ENCODE data around the gene RNF208. TPM values are rescaled to one million over a fixed set of nuclear protein-coding genes. Genes with fewer than 3 reads are reported as not detected.

RNF208 gene
- total and polyA plus RNA-seq, 2 donors, result 8.1 TPM; not detected in 1

DNA sequence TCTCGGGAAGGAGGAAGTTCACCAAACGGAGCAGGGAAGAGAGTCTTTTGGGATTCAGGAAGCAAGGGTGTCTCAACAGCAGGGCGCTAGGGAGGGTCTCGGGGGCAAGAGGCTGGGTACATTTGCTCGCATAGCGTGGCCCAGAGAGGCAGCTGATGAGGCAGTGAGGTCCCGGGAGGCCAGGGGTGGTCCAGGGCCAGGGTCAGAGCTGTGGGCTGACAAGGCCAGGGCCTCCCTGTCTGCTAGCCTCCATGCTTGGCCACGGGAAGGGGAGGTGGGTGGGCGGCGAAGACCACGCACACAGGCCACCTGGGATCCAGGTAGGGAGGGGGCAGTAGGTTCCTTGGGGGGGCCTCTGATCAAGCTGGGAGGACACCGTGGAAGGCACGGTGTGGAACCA, 10.5 kb downstream of the RNF208 start:
- Histone ChIP-seq H3K4me3 (ENCODE audit: low read depth, low read length) (no peak overlapping the region), H3K27ac (ENCODE audit: low read depth) (no peak overlapping the region), H3K36me3 (ENCODE audit: insufficient read depth) (no peaks in the 10 kb centered on the region), H3K4me1 (ENCODE audit: insufficient read depth) (no peaks in the 10 kb centered on the region)
- no peak for DNase-seq (ENCODE audit: extremely low spot score)
- WGBS, result 80% methylated on average over 13 of the region's 13 CpGs

DNA sequence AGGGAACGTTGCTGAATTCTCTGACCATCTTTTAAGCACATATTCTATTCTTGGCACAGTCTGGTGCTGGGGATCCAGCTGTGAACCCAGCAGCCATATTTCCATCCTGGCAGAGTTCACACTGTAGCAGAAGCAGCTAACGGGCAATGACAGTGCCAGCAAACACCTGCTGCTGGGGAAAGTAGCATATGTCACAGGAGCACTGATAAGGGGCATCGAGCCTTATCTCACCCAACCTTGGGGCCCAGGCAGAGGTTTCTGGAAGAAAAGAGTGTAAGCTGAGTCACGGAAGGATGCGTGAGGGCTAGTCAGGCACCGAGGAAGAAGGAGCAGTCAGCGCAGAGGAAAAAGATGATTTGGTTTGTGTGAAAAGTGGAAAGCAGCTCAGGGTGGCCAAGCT, 15.4 kb downstream of the RNF208 start:
- no peak overlapping the region for H3K4me3 ChIP-seq (ENCODE audit: low read depth, low read length)

DNA sequence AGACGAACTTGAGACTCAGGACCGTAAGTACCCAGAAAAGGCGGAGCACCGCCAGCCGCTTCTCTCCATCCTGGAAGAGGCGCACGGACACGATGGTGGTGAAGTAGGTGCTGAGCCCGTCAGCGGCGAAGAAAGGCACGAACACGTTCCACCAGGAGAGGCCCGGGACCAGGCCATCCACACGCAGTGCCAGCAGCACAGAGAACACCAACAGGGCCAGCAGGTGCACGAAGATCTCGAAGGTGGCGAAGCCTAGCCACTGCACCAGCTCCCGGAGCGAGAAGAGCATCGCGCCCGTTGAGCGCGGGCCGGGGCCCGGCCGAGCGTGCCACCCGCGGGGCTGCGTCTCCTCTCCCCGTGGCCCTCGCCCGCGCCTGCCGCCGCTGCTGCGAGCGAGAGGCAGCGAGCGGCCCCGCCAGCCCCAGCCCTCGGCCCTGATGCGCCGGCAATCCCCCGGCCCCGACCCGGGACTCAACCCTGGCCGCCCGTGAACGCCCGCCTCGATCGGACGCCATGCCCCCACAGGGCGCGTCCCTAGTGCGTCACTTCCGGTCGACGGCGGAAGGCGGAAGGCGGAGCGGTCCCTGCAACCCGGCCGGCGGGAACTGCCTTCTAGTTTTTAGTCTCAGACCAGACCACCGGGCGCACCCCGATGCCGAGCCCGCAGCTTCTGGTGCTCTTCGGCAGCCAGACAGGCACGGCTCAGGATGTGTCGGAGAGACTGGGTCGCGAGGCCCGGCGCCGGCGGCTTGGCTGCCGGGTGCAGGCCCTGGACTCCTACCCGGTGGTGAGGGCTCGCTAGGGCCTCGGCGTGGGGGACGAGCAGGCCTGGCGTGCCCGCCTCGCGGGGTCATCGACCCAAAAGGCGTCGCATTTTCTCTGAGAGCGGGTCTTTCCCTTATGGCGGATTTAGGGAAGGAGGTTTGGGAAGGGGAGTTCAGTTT, 16.6 kb downstream of the RNF208 start, which contains the start of the genes NDOR1 and TMEM203:
Gene NDOR1 (plus strand): TSS at position 575 of the 944 bp plus-strand sequence. CDS start 78 bp downstream, at position 653.
Gene TMEM203 (minus strand): TSS at position 523 of the 944 bp plus-strand sequence. CDS start 234 bp downstream, at position 289.
- peak; percentile 57 for DNase-seq (ENCODE audit: extremely low spot score)
- Histone ChIP-seq H3K4me1 (ENCODE audit: insufficient read depth) (no peaks in the 10 kb centered on the region), H3K27ac (ENCODE audit: low read depth) (peak within 1 kb of the TSS; percentile 54), H3K4me3 (ENCODE audit: low read depth, low read length) (peak within 1 kb of the TSS; percentile 92), H3K36me3 (ENCODE audit: insufficient read depth) (no peaks in the 10 kb centered on the region)
- under 1% methylated on average over 98 of the region's 98 CpGs for WGBS

More for the DNA sequence above, 15.4 kb downstream of the RNF208 start:
- 81% methylated on average over 7 of the region's 7 CpGs for WGBS
- H3K4me1 ChIP-seq (ENCODE audit: insufficient read depth), result no peaks in the 10 kb centered on the region
- no peak for DNase-seq (ENCODE audit: extremely low spot score)
- H3K36me3 ChIP-seq (ENCODE audit: insufficient read depth), result no peaks in the 10 kb centered on the region
- no peak overlapping the region for H3K27ac ChIP-seq (ENCODE audit: low read depth)

DNA sequence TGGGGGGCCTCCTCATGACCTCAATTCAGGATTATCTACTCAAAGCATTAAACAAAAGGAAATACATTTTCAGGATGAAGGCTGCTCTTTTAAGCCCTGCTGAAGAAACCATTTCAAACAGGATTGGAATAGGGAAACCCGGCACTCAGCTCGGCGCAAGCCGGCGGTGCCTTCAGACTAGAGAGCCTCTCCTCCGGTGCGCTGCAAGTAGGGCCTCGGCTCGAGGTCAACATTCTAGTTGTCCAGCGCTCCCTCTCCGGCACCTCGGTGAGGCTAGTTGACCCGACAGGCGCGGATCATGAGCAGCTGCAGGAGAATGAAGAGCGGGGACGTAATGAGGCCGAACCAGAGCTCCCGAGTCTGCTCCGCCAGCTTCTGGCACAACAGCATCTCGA, 17.3 kb downstream of the RNF208 start:
- no peak overlapping the region for H3K27ac ChIP-seq (ENCODE audit: low read depth)
- H3K36me3 ChIP-seq (ENCODE audit: insufficient read depth), result no peaks in the 10 kb centered on the region
- WGBS, result 13% methylated on average over 21 of the region's 21 CpGs
- no peak for DNase-seq (ENCODE audit: extremely low spot score)
- no peaks in the 10 kb centered on the region for H3K4me1 ChIP-seq (ENCODE audit: insufficient read depth)
- H3K4me3 ChIP-seq (ENCODE audit: low read depth, low read length), result peak overlapping the region; percentile 92

DNA sequence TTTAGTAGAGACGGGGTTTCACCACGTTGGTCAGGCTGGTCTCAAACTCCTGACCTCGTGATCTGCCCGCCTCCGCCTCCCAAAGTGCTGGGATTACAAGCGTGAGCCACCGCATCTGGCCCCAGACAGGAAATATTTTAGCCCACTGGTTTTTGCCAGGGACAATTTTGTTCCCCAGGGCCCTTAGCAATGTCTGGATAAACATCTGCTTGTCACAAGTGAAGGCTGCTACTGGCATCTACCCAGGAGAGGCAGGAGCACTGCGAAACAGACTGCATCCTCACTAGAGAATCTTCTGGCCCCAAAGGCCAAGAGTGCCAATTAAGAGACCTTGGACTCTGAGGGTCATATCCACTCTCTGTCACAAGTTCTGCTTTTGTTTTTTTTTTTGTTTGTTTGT, 19.1 kb downstream of the RNF208 start:
- Histone ChIP-seq H3K4me1 (ENCODE audit: insufficient read depth) (no peaks in the 10 kb centered on the region), H3K4me3 (ENCODE audit: low read depth, low read length) (no peak overlapping the region), H3K27ac (ENCODE audit: low read depth) (no peak overlapping the region), H3K36me3 (ENCODE audit: insufficient read depth) (no peaks in the 10 kb centered on the region)
- WGBS, result 83% methylated on average over 8 of the region's 8 CpGs
- no peak for DNase-seq (ENCODE audit: extremely low spot score)

DNA sequence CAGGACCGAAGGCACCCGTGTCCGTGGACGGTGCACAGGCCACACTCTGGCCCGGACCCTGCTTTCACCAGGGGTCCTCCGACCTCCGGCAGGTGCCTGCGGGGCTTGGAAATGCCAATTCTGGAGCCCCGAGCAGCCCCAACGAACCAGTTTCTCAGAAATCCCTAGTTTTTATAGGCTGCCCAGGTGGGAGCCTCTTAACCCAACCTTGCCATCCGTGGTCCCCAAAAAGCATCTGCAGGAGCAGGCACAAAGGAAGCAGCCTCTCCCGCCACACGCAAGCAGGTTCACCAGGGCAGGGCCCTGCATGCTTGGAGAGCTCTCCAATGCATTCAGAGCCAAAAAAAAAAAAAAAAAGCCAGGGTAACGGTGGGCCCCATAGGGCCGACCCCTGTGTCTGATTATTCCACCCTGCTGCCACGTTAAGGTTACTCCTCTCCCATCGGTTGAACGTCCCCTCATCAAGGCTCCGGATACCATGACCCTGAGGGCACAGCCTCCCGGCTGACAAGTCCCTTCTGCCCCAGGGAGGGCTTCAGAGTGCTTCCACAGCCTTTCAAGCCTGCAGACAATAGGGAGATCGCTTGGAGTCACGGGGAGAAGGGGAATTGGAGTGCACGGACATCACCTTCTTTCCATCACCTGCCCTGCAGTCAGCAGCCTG, 20.7 kb downstream of the RNF208 start:
- Histone ChIP-seq H3K27ac (ENCODE audit: low read depth) (peak overlapping the region; percentile 38), H3K4me1 (ENCODE audit: insufficient read depth) (no peaks in the 10 kb centered on the region), H3K4me3 (ENCODE audit: low read depth, low read length) (peak overlapping the region; percentile 61), H3K36me3 (ENCODE audit: insufficient read depth) (no peaks in the 10 kb centered on the region)
- DNase-seq (ENCODE audit: extremely low spot score), result no peak
- WGBS, result 18% methylated on average over 23 of the region's 23 CpGs

DNA sequence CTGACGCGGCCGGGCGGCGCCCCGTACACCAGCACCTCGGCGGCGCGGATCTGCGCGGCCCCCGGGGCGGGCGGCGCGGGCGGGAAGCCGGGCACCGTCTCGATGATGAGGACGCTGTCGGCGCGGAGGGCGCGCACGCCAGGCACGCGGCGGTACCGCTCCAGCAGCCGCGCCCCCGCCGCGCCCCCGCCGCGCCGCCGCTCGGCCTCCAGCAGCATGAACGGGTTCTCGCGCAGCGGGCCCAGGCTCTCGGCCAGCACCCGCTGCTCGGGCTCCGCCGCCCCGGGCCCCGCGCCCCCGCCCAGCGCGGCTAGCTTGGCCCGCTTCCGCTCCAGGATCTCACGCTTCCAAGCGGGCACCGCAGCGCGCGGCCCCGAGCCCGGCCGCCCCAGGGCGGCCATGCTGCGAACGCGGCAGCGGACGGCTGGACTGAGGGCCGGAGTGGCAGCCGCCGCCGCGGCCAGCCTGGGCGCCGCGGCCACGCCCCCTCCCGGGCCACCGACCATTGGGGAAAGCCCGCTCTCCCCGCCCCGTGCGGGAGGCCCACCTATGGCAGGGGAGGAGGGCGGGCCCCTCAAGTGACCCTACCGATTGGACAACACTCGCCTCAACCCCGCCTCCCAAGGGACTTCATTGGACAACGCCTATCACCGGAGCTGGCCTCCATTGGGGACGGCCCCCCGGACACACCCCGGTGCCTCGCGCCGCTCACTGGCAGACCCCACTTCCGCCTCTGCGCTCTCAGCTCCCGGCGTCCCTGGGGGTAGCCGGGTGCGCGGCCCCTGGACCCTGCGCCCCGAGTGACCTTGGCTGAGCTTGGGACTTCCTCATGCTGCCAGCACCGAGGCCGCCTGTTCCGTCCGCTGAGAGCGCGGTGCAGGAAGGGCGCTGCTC, 21.5 kb downstream of the RNF208 start, which contains the start of gene TPRN:
Gene TPRN (minus strand): TSS at position 431 of the 894 bp plus-strand sequence. CDS start 30 bp downstream, at position 401.
- Histone ChIP-seq H3K27ac (ENCODE audit: low read depth) (peak within 1 kb of the TSS; percentile 54), H3K4me3 (ENCODE audit: low read depth, low read length) (peak within 1 kb of the TSS; percentile 88), H3K36me3 (ENCODE audit: insufficient read depth) (no peaks in the 10 kb centered on the region), H3K4me1 (ENCODE audit: insufficient read depth) (no peaks in the 10 kb centered on the region)
- DNase-seq (ENCODE audit: extremely low spot score), result peak; percentile 98
- WGBS, result under 1% methylated on average over 115 of the region's 118 CpGs

DNA sequence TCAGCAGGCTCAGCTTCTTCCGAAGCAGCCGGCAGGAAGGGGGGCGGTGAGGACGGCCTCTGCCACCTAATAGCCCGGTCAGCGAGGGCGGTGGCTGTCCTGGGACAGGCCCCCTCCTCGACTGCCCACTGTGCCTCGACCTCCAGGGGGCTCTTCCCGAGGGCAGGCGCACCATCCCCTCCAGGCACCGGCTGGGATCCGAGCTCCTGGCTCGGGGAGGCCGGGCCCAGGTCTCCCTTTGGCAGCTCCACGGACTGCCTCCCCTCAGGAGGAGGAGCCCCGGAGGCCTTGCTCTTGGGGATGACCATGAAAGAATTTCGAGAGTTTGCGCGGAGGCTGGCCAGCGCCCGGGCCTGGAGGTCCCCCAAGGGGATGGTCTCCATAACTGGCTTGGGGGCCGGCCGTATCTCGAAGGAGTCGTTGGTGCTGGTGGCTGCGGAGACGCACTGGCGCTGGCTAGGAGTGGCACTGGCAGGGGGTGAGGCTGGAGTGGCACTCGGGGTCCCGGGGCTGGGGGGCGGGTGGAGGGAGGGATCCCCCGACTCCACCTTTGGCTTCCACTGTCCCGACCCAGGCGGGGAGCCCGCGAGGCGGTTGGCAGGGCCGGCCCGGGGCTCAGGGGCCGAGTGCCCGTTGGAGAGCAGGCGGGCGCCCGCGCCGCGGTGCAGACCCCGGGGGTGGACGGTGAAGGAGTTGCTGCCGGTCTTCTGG, 22.5 kb downstream of the RNF208 start:
- no peaks in the 10 kb centered on the region for H3K4me1 ChIP-seq (ENCODE audit: insufficient read depth)
- peak overlapping the region; percentile 88 for H3K4me3 ChIP-seq (ENCODE audit: low read depth, low read length)
- WGBS, result 8% methylated on average over 51 of the region's 51 CpGs
- no peak overlapping the region for H3K27ac ChIP-seq (ENCODE audit: low read depth)
- no peaks in the 10 kb centered on the region for H3K36me3 ChIP-seq (ENCODE audit: insufficient read depth)
- DNase-seq (ENCODE audit: extremely low spot score), result no peak

DNA sequence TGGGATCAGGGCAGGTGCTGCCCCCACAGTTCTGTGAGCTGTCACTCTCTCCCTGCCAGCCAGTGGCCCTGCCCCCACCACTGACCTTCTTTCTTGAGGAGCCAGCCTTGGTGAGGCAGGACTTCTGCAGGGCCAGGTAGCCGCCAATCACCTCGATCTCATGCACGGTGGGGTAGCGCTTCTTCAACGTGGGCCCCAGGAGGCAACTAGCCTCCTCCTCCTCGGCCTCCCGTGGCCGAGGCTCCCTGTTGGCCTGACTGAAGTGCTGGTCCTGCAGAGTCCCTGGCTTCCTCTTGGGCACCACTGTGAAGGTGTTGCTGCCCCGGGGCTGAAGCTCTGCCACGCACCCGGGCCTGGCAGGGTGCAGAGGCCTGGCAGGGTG, 23.1 kb downstream of the RNF208 start:
- 76% methylated on average over 11 of the region's 11 CpGs for WGBS
- Histone ChIP-seq H3K36me3 (ENCODE audit: insufficient read depth) (no peaks in the 10 kb centered on the region), H3K4me1 (ENCODE audit: insufficient read depth) (no peaks in the 10 kb centered on the region), H3K4me3 (ENCODE audit: low read depth, low read length) (no peak overlapping the region), H3K27ac (ENCODE audit: low read depth) (no peak overlapping the region)
- no peak for DNase-seq (ENCODE audit: extremely low spot score)

DNA sequence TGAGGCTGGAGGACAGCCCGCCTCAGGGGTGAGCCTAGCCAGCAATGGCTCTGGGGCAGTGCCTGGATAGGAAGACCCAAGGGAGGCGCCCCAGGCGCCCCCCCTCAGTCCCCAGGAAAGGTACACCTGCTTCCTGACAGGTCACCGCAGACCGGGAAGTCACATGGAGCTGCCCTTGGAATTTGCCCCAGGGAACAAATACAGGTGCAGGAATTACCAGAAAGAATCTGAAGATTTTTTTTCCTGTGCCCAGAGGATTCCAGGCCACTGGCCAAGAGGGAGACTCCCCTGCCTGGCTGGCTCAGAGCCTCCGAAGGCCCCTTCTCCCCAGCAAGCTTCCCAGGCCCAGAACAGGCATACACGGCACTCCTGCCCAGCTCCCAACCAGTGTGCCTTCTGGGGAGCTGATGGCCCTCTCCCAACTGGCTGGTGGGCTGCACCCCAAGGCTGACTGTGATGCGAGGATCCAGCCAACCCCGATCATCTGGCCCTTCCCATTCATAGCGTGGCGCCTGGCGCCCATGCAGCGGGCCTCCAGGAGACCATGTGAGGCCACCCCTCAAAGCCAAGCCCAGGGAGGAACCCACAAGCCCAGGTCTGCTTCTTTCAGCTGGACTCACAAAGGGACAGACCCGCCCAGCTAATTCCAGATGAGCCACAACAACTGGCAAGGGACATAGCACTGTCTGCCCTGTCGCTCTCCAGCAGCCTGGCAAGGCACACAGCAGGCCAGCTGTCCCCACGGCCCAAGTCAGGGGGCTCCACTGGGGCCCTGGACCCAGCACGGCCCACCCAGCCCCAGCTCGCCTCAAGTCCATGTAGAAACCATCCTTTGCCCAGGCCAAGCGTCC, 23.8 kb downstream of the RNF208 start:
- Histone ChIP-seq H3K27ac (ENCODE audit: low read depth) (no peak overlapping the region), H3K4me3 (ENCODE audit: low read depth, low read length) (no peak overlapping the region), H3K4me1 (ENCODE audit: insufficient read depth) (no peaks in the 10 kb centered on the region), H3K36me3 (ENCODE audit: insufficient read depth) (no peaks in the 10 kb centered on the region)
- 80% methylated on average over 19 of the region's 19 CpGs for WGBS
- no peak for DNase-seq (ENCODE audit: extremely low spot score)

DNA sequence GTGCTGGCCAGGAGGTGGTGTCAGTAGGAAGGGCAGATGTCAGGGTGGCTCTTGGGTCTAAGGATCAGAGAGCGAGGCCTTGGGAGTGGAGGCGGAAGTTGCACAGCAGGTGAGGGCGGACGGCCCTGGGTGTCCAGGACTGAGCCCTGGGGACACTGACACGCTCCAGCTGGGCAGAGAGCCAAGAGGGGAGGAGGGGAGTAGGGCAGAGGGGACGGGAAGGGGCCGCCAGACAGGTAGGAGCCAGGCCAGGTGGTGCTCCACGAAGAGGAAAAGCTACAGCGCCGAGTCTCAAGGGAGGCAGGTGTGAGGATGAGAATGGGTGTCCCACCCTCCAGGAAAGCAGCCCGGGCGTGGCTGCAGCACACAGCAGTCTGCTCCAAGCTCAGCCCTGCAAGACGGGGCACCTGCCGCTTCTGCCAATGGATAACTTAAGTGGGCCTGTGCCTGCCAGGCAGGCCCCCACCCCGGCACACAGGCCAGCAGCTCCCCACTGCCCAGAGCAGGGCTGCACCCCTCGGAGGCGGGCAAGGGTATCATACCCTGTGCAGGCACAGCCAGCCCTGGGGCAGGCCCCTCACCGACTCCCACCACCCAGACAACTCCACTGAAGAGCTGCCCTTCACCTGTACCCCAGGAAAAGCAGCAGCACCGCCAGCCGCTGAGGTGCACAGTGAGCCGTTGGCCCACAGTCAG, 26.4 kb downstream of the RNF208 start:
- H3K4me3 ChIP-seq (ENCODE audit: low read depth, low read length), result no peak overlapping the region
- peak overlapping the region; percentile 81 for H3K27ac ChIP-seq (ENCODE audit: low read depth)
- H3K4me1 ChIP-seq (ENCODE audit: insufficient read depth), result no peaks in the 10 kb centered on the region
- 81% methylated on average over 21 of the region's 21 CpGs for WGBS
- DNase-seq (ENCODE audit: extremely low spot score), result no peak
- no peaks in the 10 kb centered on the region for H3K36me3 ChIP-seq (ENCODE audit: insufficient read depth)

Data from urinary bladder (tissue), 4 donors.